Measurements from ENCODE around the gene ITGA11.

Gene ITGA11

DNA sequence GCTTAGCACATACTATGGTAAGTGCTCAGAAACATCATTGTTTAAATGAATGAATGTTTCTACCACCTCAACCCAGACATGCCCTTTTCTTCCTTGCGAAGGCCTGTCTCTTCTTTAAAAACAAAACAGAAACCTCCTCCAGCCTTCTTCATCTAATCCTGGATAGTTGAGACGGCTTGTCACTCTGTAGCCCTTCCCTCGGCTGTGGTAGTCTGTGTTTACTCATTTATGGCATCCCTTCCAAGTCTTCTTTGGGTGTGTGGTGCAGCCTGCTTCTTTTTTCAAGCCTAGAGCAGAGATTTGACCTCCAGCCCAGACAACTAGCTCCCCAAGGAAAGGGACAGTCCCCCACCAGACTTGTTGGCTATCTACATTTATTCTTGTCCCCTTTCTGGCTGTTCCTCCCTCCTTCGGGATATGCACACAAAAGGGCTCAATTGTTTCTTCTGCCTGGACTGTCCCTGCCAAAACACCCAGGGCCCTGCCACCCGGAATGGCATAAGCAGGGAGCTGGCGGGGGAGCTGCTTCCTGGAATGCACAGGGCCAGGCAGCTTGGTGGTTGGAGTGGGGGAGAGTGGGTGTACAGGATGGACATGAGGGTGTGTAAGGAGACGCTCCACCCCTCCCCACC, 67.8 kb downstream of the ITGA11 start:
- no peaks in the 10 kb centered on the region for H3K36me3 ChIP-seq (ENCODE audit: control insufficient read depth, insufficient read depth, low read length)
- H3K9me3 ChIP-seq (ENCODE audit: control insufficient read depth, insufficient read depth, low read length): no peaks in the 10 kb centered on the region
- no peak overlapping the region for H3K4me3 ChIP-seq (ENCODE audit: low read depth, low read length)
- no peaks in the 10 kb centered on the region for H3K4me1 ChIP-seq (ENCODE audit: control insufficient read depth, insufficient read depth, low read length)
- H3K9ac ChIP-seq (ENCODE audit: low read depth, low read length): no peak overlapping the region
- H3K27me3 ChIP-seq (ENCODE audit: control insufficient read depth, insufficient read depth, low read length): peaks cover 2% of the 10 kb centered on the region

GRCh38 chr15:68363353-68363752, 68.6 kb downstream of the ITGA11 start:
- Histone ChIP-seq H3K4me1 (ENCODE audit: control insufficient read depth, insufficient read depth, low read length) (no peaks in the 10 kb centered on the region), H3K27me3 (ENCODE audit: control insufficient read depth, insufficient read depth, low read length) (peaks cover 2% of the 10 kb centered on the region), H3K9ac (ENCODE audit: low read depth, low read length) (no peak overlapping the region), H3K36me3 (ENCODE audit: control insufficient read depth, insufficient read depth, low read length) (no peaks in the 10 kb centered on the region), H3K4me3 (ENCODE audit: low read depth, low read length) (no peak overlapping the region), H3K9me3 (ENCODE audit: control insufficient read depth, insufficient read depth, low read length) (no peaks in the 10 kb centered on the region)

DNA sequence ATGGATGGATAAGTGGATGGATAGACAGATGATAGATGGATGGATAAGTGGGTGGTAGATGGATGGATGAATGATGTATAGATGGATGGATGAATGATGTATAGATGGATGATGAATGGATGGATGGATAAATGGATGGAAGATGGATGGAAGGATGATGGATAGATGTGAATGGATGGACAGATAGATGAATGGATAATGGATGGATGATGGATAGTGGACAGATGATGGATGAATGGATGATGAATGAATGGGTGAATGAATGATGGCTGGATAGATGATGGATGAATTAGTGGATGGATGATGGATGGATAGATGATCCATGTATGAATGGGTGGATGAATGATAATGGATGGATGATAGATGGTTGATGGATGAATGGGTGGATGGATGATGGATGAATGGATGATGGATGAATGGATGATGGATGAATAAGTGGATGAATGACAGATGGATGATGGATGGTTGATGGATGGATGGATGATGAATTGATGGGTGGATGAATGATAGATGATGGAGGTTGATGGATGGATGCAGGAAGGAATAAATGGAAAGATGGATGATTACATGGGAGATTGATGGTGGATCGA, 69.3 kb downstream of the ITGA11 start:
- no peak overlapping the region for H3K9ac ChIP-seq (ENCODE audit: low read depth, low read length)

GRCh38 chr15:68360721-68361120, 71.2 kb downstream of the ITGA11 start:
- Histone ChIP-seq H3K4me1 (ENCODE audit: control insufficient read depth, insufficient read depth, low read length) (no peaks in the 10 kb centered on the region), H3K4me3 (ENCODE audit: low read depth, low read length) (no peak overlapping the region), H3K36me3 (ENCODE audit: control insufficient read depth, insufficient read depth, low read length) (no peaks in the 10 kb centered on the region), H3K9ac (ENCODE audit: low read depth, low read length) (no peak overlapping the region), H3K27me3 (ENCODE audit: control insufficient read depth, insufficient read depth, low read length) (no peaks in the 10 kb centered on the region), H3K9me3 (ENCODE audit: control insufficient read depth, insufficient read depth, low read length) (peaks cover 7% of the 10 kb centered on the region)

More for the DNA sequence above, 69.3 kb downstream of the ITGA11 start:
- Histone ChIP-seq H3K36me3 (ENCODE audit: control insufficient read depth, insufficient read depth, low read length) (no peaks in the 10 kb centered on the region), H3K27me3 (ENCODE audit: control insufficient read depth, insufficient read depth, low read length) (peaks cover 2% of the 10 kb centered on the region), H3K4me1 (ENCODE audit: control insufficient read depth, insufficient read depth, low read length) (no peaks in the 10 kb centered on the region), H3K9me3 (ENCODE audit: control insufficient read depth, insufficient read depth, low read length) (no peaks in the 10 kb centered on the region), H3K4me3 (ENCODE audit: low read depth, low read length) (no peak overlapping the region)

DNA sequence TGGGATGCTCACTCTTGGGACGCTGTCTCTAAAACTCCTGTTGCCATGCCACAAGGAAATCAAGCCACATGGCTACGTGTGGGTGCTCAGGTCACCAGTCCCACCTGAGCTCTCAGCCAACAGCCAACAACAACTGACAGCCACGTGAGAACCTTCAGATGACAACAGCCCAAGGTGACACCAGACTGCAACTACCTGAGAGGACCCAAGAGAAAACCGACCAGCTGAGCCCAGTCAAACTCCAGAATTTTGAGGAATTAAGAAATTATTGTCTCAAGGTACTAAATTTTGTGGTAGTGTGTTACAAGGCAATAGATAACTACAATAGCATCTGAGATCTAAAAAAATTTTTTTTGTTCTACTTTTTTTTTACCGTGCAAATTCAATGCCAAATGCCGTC, 75.2 kb downstream of the ITGA11 start:
- no peaks in the 10 kb centered on the region for H3K4me1 ChIP-seq (ENCODE audit: control insufficient read depth, insufficient read depth, low read length)
- H3K36me3 ChIP-seq (ENCODE audit: control insufficient read depth, insufficient read depth, low read length): no peaks in the 10 kb centered on the region
- H3K4me3 ChIP-seq (ENCODE audit: low read depth, low read length): no peak overlapping the region
- H3K9ac ChIP-seq (ENCODE audit: low read depth, low read length): no peak overlapping the region
- no peaks in the 10 kb centered on the region for H3K27me3 ChIP-seq (ENCODE audit: control insufficient read depth, insufficient read depth, low read length)
- H3K9me3 ChIP-seq (ENCODE audit: control insufficient read depth, insufficient read depth, low read length): peaks cover 7% of the 10 kb centered on the region

DNA sequence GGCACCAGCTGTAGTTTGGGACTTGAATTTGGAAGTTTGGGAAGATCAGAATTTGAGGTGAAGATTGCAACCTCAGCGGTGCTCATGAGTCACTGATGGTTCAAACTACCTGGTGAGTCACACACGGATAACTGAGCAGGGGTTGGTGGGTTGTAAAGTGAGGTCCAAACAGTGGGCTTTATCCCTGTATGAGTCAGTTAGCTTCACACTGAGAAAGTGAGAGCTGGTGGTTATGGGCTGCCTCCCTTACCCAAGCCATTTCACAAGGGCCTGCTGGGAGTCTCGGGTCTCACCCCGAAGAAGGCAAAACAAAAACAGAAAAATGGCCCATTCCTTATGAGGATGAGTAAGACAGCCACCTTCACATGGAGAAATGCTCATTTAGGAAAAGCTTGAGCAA, 77.0 kb downstream of the ITGA11 start:
- H3K36me3 ChIP-seq (ENCODE audit: control insufficient read depth, insufficient read depth, low read length): no peaks in the 10 kb centered on the region
- H3K4me3 ChIP-seq (ENCODE audit: low read depth, low read length): no peak overlapping the region

DNA sequence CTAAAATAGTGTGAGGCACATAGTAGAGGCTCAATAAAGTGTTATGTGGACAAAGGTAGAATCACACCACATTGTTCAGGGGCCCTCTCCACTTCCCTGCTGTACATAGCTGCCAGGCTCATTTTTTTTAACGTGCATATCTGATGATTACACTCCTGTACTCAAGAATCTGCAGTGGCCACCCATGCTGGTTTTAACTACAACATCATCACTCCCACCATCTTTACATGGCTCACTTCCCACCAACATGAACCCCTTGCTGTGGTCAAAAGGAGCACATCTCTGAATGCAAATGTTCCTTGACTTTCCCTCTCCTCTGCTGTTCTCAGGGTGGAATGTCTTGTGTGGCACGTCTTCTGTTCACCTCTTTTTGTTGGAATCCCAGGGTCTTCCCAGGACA, 77.7 kb downstream of the ITGA11 start:
- no peaks in the 10 kb centered on the region for H3K4me1 ChIP-seq (ENCODE audit: control insufficient read depth, insufficient read depth, low read length)
- H3K36me3 ChIP-seq (ENCODE audit: control insufficient read depth, insufficient read depth, low read length): no peaks in the 10 kb centered on the region
- no peak overlapping the region for H3K9ac ChIP-seq (ENCODE audit: low read depth, low read length)
- H3K4me3 ChIP-seq (ENCODE audit: low read depth, low read length): no peak overlapping the region
- peaks cover 7% of the 10 kb centered on the region for H3K9me3 ChIP-seq (ENCODE audit: control insufficient read depth, insufficient read depth, low read length)
- H3K27me3 ChIP-seq (ENCODE audit: control insufficient read depth, insufficient read depth, low read length): no peaks in the 10 kb centered on the region

More for the DNA sequence above, 77.0 kb downstream of the ITGA11 start:
- Histone ChIP-seq H3K4me1 (ENCODE audit: control insufficient read depth, insufficient read depth, low read length) (no peaks in the 10 kb centered on the region), H3K27me3 (ENCODE audit: control insufficient read depth, insufficient read depth, low read length) (no peaks in the 10 kb centered on the region), H3K9ac (ENCODE audit: low read depth, low read length) (no peak overlapping the region), H3K9me3 (ENCODE audit: control insufficient read depth, insufficient read depth, low read length) (peaks cover 7% of the 10 kb centered on the region)

GRCh38 chr15:68353421-68354135, 78.4 kb downstream of the ITGA11 start:
- Histone ChIP-seq H3K9me3 (ENCODE audit: control insufficient read depth, insufficient read depth, low read length) (peaks cover 7% of the 10 kb centered on the region), H3K27me3 (ENCODE audit: control insufficient read depth, insufficient read depth, low read length) (no peaks in the 10 kb centered on the region), H3K9ac (ENCODE audit: low read depth, low read length) (no peak overlapping the region), H3K4me1 (ENCODE audit: control insufficient read depth, insufficient read depth, low read length) (no peaks in the 10 kb centered on the region), H3K36me3 (ENCODE audit: control insufficient read depth, insufficient read depth, low read length) (no peaks in the 10 kb centered on the region), H3K4me3 (ENCODE audit: low read depth, low read length) (no peak overlapping the region)

DNA sequence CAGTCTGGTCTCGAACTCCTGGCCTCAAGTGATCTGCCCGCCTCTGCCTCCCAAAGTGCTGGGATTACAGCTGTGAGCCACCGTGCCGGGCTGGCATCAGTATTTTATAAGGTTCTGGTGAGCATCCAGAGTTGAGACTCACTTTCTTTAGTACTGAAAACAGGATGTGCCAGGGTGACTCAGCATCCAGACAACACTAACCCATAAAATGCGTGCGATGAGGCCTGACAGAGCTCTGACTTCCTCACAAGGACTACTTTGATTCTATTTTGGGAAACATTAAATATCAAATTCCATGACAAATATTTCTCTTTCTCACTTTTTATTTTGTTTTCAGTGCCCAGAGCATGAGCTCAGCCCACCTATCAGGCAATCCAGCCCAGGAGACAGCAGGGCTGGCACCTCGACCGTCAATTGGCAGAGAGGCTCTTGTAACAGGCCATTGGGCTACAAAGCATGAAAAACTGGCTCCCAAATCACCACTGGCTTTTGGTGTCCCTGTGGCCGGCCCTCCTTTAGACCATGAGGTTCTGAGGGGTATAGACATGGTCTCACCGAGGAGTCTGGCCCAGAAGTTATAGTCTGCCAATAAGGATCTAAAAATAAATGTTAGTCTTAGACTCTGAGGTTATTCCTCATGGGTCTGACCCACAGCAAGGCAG, 79.4 kb downstream of the ITGA11 start:
- Histone ChIP-seq H3K36me3 (ENCODE audit: control insufficient read depth, insufficient read depth, low read length) (no peaks in the 10 kb centered on the region), H3K27me3 (ENCODE audit: control insufficient read depth, insufficient read depth, low read length) (no peaks in the 10 kb centered on the region), H3K4me1 (ENCODE audit: control insufficient read depth, insufficient read depth, low read length) (no peaks in the 10 kb centered on the region), H3K9me3 (ENCODE audit: control insufficient read depth, insufficient read depth, low read length) (peaks cover 7% of the 10 kb centered on the region), H3K9ac (ENCODE audit: low read depth, low read length) (no peak overlapping the region), H3K4me3 (ENCODE audit: low read depth, low read length) (no peak overlapping the region)

- Histone ChIP-seq H3K36me3 (ENCODE audit: control insufficient read depth, insufficient read depth, low read length) (no peaks in the 10 kb centered on the region), H3K4me3 (ENCODE audit: low read depth, low read length) (no peak overlapping the region), H3K9me3 (ENCODE audit: control insufficient read depth, insufficient read depth, low read length) (no peaks in the 10 kb centered on the region), H3K4me1 (ENCODE audit: control insufficient read depth, insufficient read depth, low read length) (no peaks in the 10 kb centered on the region), H3K9ac (ENCODE audit: low read depth, low read length) (no peak overlapping the region), H3K27me3 (ENCODE audit: control insufficient read depth, insufficient read depth, low read length) (no peaks in the 10 kb centered on the region)
These were observed 82.8 kb downstream of the ITGA11 start for GRCh38 chr15:68349151-68349550.

DNA sequence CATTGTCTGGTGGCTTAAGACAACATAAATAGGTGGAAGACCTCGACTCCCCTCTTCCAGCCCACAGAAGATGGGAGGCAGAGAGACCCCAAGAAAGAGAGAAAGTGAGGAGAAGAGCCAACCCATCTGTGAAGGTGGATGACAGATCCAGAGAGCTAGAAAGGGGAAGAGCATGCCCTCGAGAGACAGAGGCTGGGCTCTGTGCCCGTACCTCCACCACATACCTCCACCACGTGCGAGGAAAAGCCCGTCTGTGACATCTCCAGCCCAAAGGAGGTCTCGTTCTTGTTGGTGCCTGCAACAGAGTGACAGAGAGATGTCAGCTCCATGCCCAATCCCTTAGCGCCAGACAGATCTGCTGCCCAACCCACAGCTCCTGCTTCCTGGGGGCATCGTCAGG, 83.4 kb downstream of the ITGA11 start:
- H3K27me3 ChIP-seq (ENCODE audit: control insufficient read depth, insufficient read depth, low read length): no peaks in the 10 kb centered on the region
- no peak overlapping the region for H3K9ac ChIP-seq (ENCODE audit: low read depth, low read length)
- no peaks in the 10 kb centered on the region for H3K36me3 ChIP-seq (ENCODE audit: control insufficient read depth, insufficient read depth, low read length)
- no peaks in the 10 kb centered on the region for H3K9me3 ChIP-seq (ENCODE audit: control insufficient read depth, insufficient read depth, low read length)
- no peak overlapping the region for H3K4me3 ChIP-seq (ENCODE audit: low read depth, low read length)
- H3K4me1 ChIP-seq (ENCODE audit: control insufficient read depth, insufficient read depth, low read length): no peaks in the 10 kb centered on the region

Measured in iPS-15b (cell line).